HEK293 (cell line): ENCODE measurements around the gene GALNT9.

Experiments
- CTCF ChIA-PET: fragments of 350-600 bp; formaldehyde crosslinking; extraction: SDS; loops from one replicate; lab custom pipeline; 2021; ENCODE audit warnings: antibody characterized with exemption; lab: Yijun Ruan, JAX
- POLR2A ChIA-PET: fragments of 300-600 bp; formaldehyde crosslinking; extraction: SDS; loops from one replicate; lab custom pipeline; 2020; ENCODE audit warnings: antibody characterized with exemption, inconsistent platforms; lab: Yijun Ruan, JAX
- H3K27ac ChIP-seq: fragments of 200-500 bp; sonication (Bioruptor generic); 2 replicates; pipeline ENCODE4 v1.5.1; 2014; ENCODE audit warnings: low read depth, low read length, control low read depth, inconsistent platforms; ENCODE audit errors: extremely low read depth
- H3K36me3 ChIP-seq, 2 experiments: fragments of 200-500 bp in 1 of 2; sonication (Bioruptor generic) in 1 of 2; 1 replicate in 1 of 2; 2 replicates in 1 of 2; pipeline ENCODE4 v1.5.1; 2014 to 2017; ENCODE audit warnings: inconsistent platforms in 2 of 2, low read length in 2 of 2; ENCODE audit not compliant: control insufficient read depth in 2 of 2, insufficient read depth in 1 of 2
- H3K4me1 ChIP-seq: fragments of 200-500 bp; sonication (Bioruptor generic); 2 replicates; pipeline ENCODE4 v1.5.1; 2014; ENCODE audit warnings: mild to moderate bottlenecking, low read length, inconsistent platforms; ENCODE audit not compliant: control insufficient read depth, insufficient read depth
- H3K4me3 ChIP-seq: 2 replicates; pipeline ENCODE4 v1.5.1; 2011; ENCODE audit warnings: low read depth, mild to moderate bottlenecking, control low read depth, low read length, moderate library complexity
- H3K9me3 ChIP-seq: fragments of 200-500 bp; sonication (Bioruptor generic); 2 replicates; pipeline ENCODE4 v1.5.1; 2014; ENCODE audit warnings: low read depth, low read length, inconsistent platforms; ENCODE audit not compliant: control insufficient read depth, insufficient read depth
- ATF2 ChIP-seq: fragments of 450-650 bp; formaldehyde crosslinking; IDR thresholded peaks from 2 replicates; pipeline ENCODE4 v1.5.1; 2016; ENCODE audit warnings: missing biosample characterization, missing genetic modification characterization, low read depth
- EGR2 ChIP-seq: fragments of 450-650 bp; formaldehyde crosslinking; IDR thresholded peaks from 2 replicates; pipeline ENCODE4 v1.5.1; 2016; ENCODE audit warnings: low read depth, missing biosample characterization, missing genetic modification characterization
- GLI2 ChIP-seq: fragments of 450-650 bp; formaldehyde crosslinking; IDR thresholded peaks from 2 replicates; pipeline ENCODE4; 2017; ENCODE audit warnings: missing biosample characterization, missing genetic modification characterization, low read depth, borderline replicate concordance
- GLI4 ChIP-seq: fragments of 450-650 bp; formaldehyde crosslinking; IDR thresholded peaks from 2 replicates; pipeline ENCODE4 v1.5.1; 2016; ENCODE audit warnings: missing biosample characterization, missing genetic modification characterization
- KLF10 ChIP-seq: fragments of 450-650 bp; IDR thresholded peaks from 2 replicates; pipeline ENCODE4 v1.5.1; 2018; ENCODE audit warnings: missing biosample characterization, mild to moderate bottlenecking, missing genetic modification characterization
- KLF8 ChIP-seq: fragments of 450-650 bp; formaldehyde crosslinking; IDR thresholded peaks from 2 replicates; pipeline ENCODE4 v1.5.1; 2016; ENCODE audit warnings: missing biosample characterization, missing genetic modification characterization
- OVOL3 ChIP-seq: fragments of 450-650 bp; formaldehyde crosslinking; IDR thresholded peaks from 2 replicates; pipeline ENCODE4 v1.5.1; 2016; ENCODE audit warnings: missing biosample characterization, missing genetic modification characterization
- PRDM6 ChIP-seq: fragments of 450-650 bp; formaldehyde crosslinking; IDR thresholded peaks from 2 replicates; pipeline ENCODE4 v1.5.1; 2017; ENCODE audit warnings: missing biosample characterization, missing genetic modification characterization
- SP2 ChIP-seq: fragments of 450-650 bp; formaldehyde crosslinking; IDR thresholded peaks from 2 replicates; pipeline ENCODE4 v1.5.1; 2016; ENCODE audit warnings: missing biosample characterization, missing genetic modification characterization
- SP3 ChIP-seq: fragments of 450-650 bp; formaldehyde crosslinking; IDR thresholded peaks from 2 replicates; pipeline ENCODE4 v1.5.1; 2016; ENCODE audit warnings: missing biosample characterization, missing genetic modification characterization
- WT1 ChIP-seq: fragments of 450-650 bp; formaldehyde crosslinking; IDR thresholded peaks from 2 replicates; pipeline ENCODE4 v1.5.1; 2016; ENCODE audit warnings: missing biosample characterization, missing genetic modification characterization
- ZBTB17 ChIP-seq: fragments of 450-650 bp; formaldehyde crosslinking; IDR thresholded peaks from 2 replicates; pipeline ENCODE4 v1.5.1; 2016; ENCODE audit warnings: missing biosample characterization, missing genetic modification characterization
- ZFHX2 ChIP-seq: fragments of 450-650 bp; formaldehyde crosslinking; conservative IDR thresholded peaks from 2 replicates; pipeline ENCODE4 v1.5.1; 2016; ENCODE audit warnings: missing biosample characterization, missing genetic modification characterization
- ZIC2 ChIP-seq: fragments of 450-650 bp; formaldehyde crosslinking; IDR thresholded peaks from 2 replicates; pipeline ENCODE4 v1.5.1; 2016; ENCODE audit warnings: missing biosample characterization, missing genetic modification characterization
- ZNF19 ChIP-seq: fragments of 450-650 bp; formaldehyde crosslinking; IDR thresholded peaks from 2 replicates; pipeline ENCODE4; 2016; ENCODE audit warnings: missing biosample characterization, missing genetic modification characterization, low read depth
- ZNF2 ChIP-seq: fragments of 450-650 bp; formaldehyde crosslinking; IDR thresholded peaks from 2 replicates; pipeline ENCODE4 v1.5.1; 2016; ENCODE audit warnings: missing biosample characterization, missing genetic modification characterization
- ZNF248 ChIP-seq: fragments of 450-650 bp; formaldehyde crosslinking; IDR thresholded peaks from 2 replicates; pipeline ENCODE4 v1.5.1; 2017; ENCODE audit warnings: missing biosample characterization, missing genetic modification characterization
- ZNF292 ChIP-seq: fragments of 450-650 bp; formaldehyde crosslinking; IDR thresholded peaks from 2 replicates; pipeline ENCODE4 v1.5.1; 2016; ENCODE audit warnings: low read depth, missing biosample characterization, missing genetic modification characterization, borderline replicate concordance
- ZNF362 ChIP-seq: fragments of 450-650 bp; formaldehyde crosslinking; IDR thresholded peaks from 2 replicates; pipeline ENCODE4 v1.5.1; 2016; ENCODE audit warnings: missing biosample characterization, missing genetic modification characterization
- ZNF404 ChIP-seq: fragments of 450-650 bp; formaldehyde crosslinking; IDR thresholded peaks from 2 replicates; pipeline ENCODE4 v1.5.1; 2017; ENCODE audit warnings: missing biosample characterization, missing genetic modification characterization
- ZNF426 ChIP-seq: fragments of 450-650 bp; formaldehyde crosslinking; IDR thresholded peaks from 2 replicates; pipeline ENCODE4 v1.5.1; 2017; ENCODE audit warnings: missing biosample characterization, missing genetic modification characterization, mild to moderate bottlenecking, inconsistent platforms, moderate library complexity
- ZNF473 ChIP-seq: fragments of 450-650 bp; formaldehyde crosslinking; IDR thresholded peaks from 2 replicates; pipeline ENCODE4 v1.5.1; 2017; ENCODE audit warnings: missing biosample characterization, missing genetic modification characterization
- ZNF529 ChIP-seq: fragments of 450-650 bp; formaldehyde crosslinking; IDR thresholded peaks from 2 replicates; pipeline ENCODE4 v1.5.1; 2017; ENCODE audit warnings: missing genetic modification characterization, missing biosample characterization; ENCODE audit not compliant: insufficient replicate concordance
- ZNF585B ChIP-seq: fragments of 450-650 bp; formaldehyde crosslinking; IDR thresholded peaks from 2 replicates; pipeline ENCODE4 v1.5.1; 2016; ENCODE audit warnings: missing biosample characterization, missing genetic modification characterization
- ZNF623 ChIP-seq: fragments of 450-650 bp; formaldehyde crosslinking; IDR thresholded peaks from 2 replicates; pipeline ENCODE4 v1.5.1; 2016; ENCODE audit warnings: missing biosample characterization, missing genetic modification characterization
- ZNF664 ChIP-seq: fragments of 450-650 bp; formaldehyde crosslinking; IDR thresholded peaks from 2 replicates; pipeline ENCODE4 v1.5.1; 2016; ENCODE audit warnings: missing biosample characterization, missing genetic modification characterization
- ZSCAN18 ChIP-seq: fragments of 450-650 bp; formaldehyde crosslinking; IDR thresholded peaks from 2 replicates; pipeline ENCODE4 v1.5.1; 2016; ENCODE audit warnings: missing biosample characterization, missing genetic modification characterization

Gene GALNT9

GRCh38 chr12:132246997-132247717, 82.2 kb downstream of the GALNT9 start:
- Histone ChIP-seq H3K27ac (no peak overlapping the region), H3K4me3 (no peak overlapping the region), H3K9me3 (no peaks in the 10 kb centered on the region), H3K4me1 (no peaks in the 10 kb centered on the region), H3K36me3 (no peaks in the 10 kb centered on the region)
- TF ChIP-seq OVOL3, result no peak
- TF ChIP-seq ZNF362 (tag by site-specific recombination), result no peak
- TF ChIP-seq ZNF292 (tag by site-specific recombination), result no peak
- TF ChIP-seq ZNF585B (tag by site-specific recombination), result no peak
- TF ChIP-seq ZNF623 (tag by site-specific recombination), result no peak
- no peak for TF ChIP-seq WT1 (tag by site-specific recombination)
- no peak for TF ChIP-seq GLI2 (tag by site-specific recombination)
- TF ChIP-seq ZNF473, result no peak
- no peak for TF ChIP-seq ZNF426 (tag by site-specific recombination)
- no peak for TF ChIP-seq ZNF404 (tag by site-specific recombination)
- no peak for TF ChIP-seq ZNF529 (tag by site-specific recombination)
- no peak for TF ChIP-seq PRDM6 (tag by site-specific recombination)
- POLR2A ChIA-PET, result no interaction called here
- CTCF ChIA-PET, result no interaction called here

- CTCF ChIA-PET, result no interaction called here
- POLR2A ChIA-PET, result no interaction called here
- Histone ChIP-seq H3K27ac (no peak overlapping the region), H3K9me3 (no peaks in the 10 kb centered on the region), H3K36me3 (no peaks in the 10 kb centered on the region), H3K4me1 (no peaks in the 10 kb centered on the region), H3K4me3 (no peak overlapping the region)
- TF ChIP-seq EGR2 (tag by site-specific recombination), result peak; percentile 73
- TF ChIP-seq ZBTB17 (tag by site-specific recombination), result no peak
- TF ChIP-seq ZIC2 (tag by site-specific recombination), result peak; percentile 16; the same call in 1 of the 2 replicates
- no peak for TF ChIP-seq ZNF248 (tag by site-specific recombination)
- TF ChIP-seq ZFHX2, result peak; percentile 56
Observed at GRCh38 chr12:132245521-132246101, 83.8 kb downstream of the GALNT9 start.

GRCh38 chr12:132244724-132245295, 84.6 kb downstream of the GALNT9 start:
- H3K36me3 ChIP-seq, result no peaks in the 10 kb centered on the region
- no peaks in the 10 kb centered on the region for H3K4me1 ChIP-seq
- CTCF ChIA-PET, result no interaction called here
- no peaks in the 10 kb centered on the region for H3K9me3 ChIP-seq
- H3K27ac ChIP-seq, result no peak overlapping the region
- no peak overlapping the region for H3K4me3 ChIP-seq
- POLR2A ChIA-PET, result no interaction called here
- TF ChIP-seq KLF10 (tag by site-specific recombination) (0 out of 2 replicates have a peak, but pooled peaks have one; percentile 16), ZNF19 (tag by site-specific recombination) (no peak), ATF2 (tag by site-specific recombination) (no peak), ZNF2 (tag by site-specific recombination) (no peak), ZNF248 (tag by site-specific recombination) (no peak), ZSCAN18 (tag by site-specific recombination) (no peak), SP3 (no peak), SP2 (tag by site-specific recombination) (no peak), ZNF664 (tag by site-specific recombination) (no peak), GLI4 (no peak), KLF8 (tag by site-specific recombination) (peak; percentile 50; the same call in 1 of the 2 replicates)
